CD14-positive monocyte (primary cell): ENCODE measurements around the gene RAI1. TPM values are rescaled to one million over a fixed set of nuclear protein-coding genes. Genes with fewer than 3 reads are reported as not detected.

Source experiments
- DNase-seq, 3 donors: peaks; one replicate each; pipeline ENCODE4 v3.0.0-alpha.2; 2011 to 2022
- H2AFZ ChIP-seq: 2 replicates; pipeline ENCODE4 v1.6.0; 2012; ENCODE audit warnings: mild to moderate bottlenecking, low read depth, low read length, inconsistent platforms; ENCODE audit not compliant: insufficient read depth, poor library complexity, severe bottlenecking
- H3K27ac ChIP-seq, 2 donors: 1 replicate in 1 of 2; 2 replicates in 1 of 2; pipeline ENCODE4 v1.5.1; 2012 to 2013; ENCODE audit warnings: low read length in 2 of 2, control low read depth in 1 of 2, inconsistent platforms in 1 of 2, low read depth in 1 of 2, mild to moderate bottlenecking in 1 of 2
- H3K27me3 ChIP-seq, 2 donors: one replicate each; pipeline versions ENCODE4 v1.6.0 to v1.6.1; 2011 to 2013; ENCODE audit warnings: low read length in 2 of 2; ENCODE audit not compliant: control insufficient read depth in 2 of 2, insufficient read depth in 2 of 2
- H3K36me3 ChIP-seq, 2 donors: replicated peaks in 1 of 2; 1 replicate in 1 of 2; 2 replicates in 1 of 2; pipeline versions ENCODE4 v1.5.1 to v1.6.1; 2012 to 2013; ENCODE audit warnings: low read length in 2 of 2, control low read depth in 1 of 2, inconsistent platforms in 1 of 2, mild to moderate bottlenecking in 1 of 2; ENCODE audit not compliant: insufficient read depth in 2 of 2, control insufficient read depth in 1 of 2
- H3K4me1 ChIP-seq, 2 donors: 1 replicate in 1 of 2; 2 replicates in 1 of 2; pipeline versions ENCODE4 v1.5.1 to v1.6.1; 2012 to 2013; ENCODE audit warnings: low read length in 2 of 2, control low read depth in 1 of 2, inconsistent platforms in 1 of 2, mild to moderate bottlenecking in 1 of 2, moderate library complexity in 1 of 2; ENCODE audit not compliant: insufficient read depth in 2 of 2, control insufficient read depth in 1 of 2
- H3K4me2 ChIP-seq: replicated peaks from 2 replicates; pipeline ENCODE3; 2012; ENCODE audit warnings: low read length, moderate library complexity, mild to moderate bottlenecking; ENCODE audit not compliant: poor library complexity, severe bottlenecking; ENCODE audit errors: extremely low read depth
- H3K4me3 ChIP-seq, 3 experiments: fragments of 200-600 bp in 1 of 3; sonication (generic) in 1 of 3; replicated peaks in 1 of 3; 1 replicate in 2 of 3; 2 replicates in 1 of 3; pipeline ENCODE4 v1.5.1; 2011 to 2013; ENCODE audit warnings: low read length in 3 of 3, mild to moderate bottlenecking in 3 of 3, control low read depth in 2 of 3, low read depth in 2 of 3, inconsistent platforms in 1 of 3, moderate library complexity in 1 of 3
- H3K79me2 ChIP-seq: 2 replicates; pipeline ENCODE4 v1.6.0; 2012; ENCODE audit warnings: mild to moderate bottlenecking, control low read depth, inconsistent platforms, low read length, moderate library complexity; ENCODE audit not compliant: insufficient read depth
- H3K9ac ChIP-seq: 2 replicates; pipeline ENCODE4 v1.6.0; 2017; ENCODE audit warnings: low read length, mild to moderate bottlenecking; ENCODE audit not compliant: insufficient read depth, poor library complexity, severe bottlenecking
- H3K9me3 ChIP-seq, 2 donors: replicated peaks in 1 of 2; 1 replicate in 1 of 2; 2 replicates in 1 of 2; pipeline versions ENCODE4 v1.5.1 to v1.6.1; 2012 to 2013; ENCODE audit warnings: low read length in 2 of 2, control low read depth in 1 of 2; ENCODE audit not compliant: control insufficient read depth in 1 of 2, insufficient read depth in 1 of 2
- H4K20me1 ChIP-seq: 2 replicates; pipeline ENCODE4 v1.6.0; 2012; ENCODE audit warnings: mild to moderate bottlenecking, low read length, control low read depth, moderate library complexity; ENCODE audit not compliant: insufficient read depth
- H3K27ac Mint-ChIP-seq, 7 donors: one replicate each; pipeline ENCODE4 v1.8.0; 2020; ENCODE audit warnings: mild to moderate bottlenecking in 7 of 7, mixed read lengths in 7 of 7, moderate library complexity in 6 of 7, inconsistent platforms in 2 of 7
- H3K27me3 Mint-ChIP-seq, 3 donors: one replicate each; pipeline ENCODE4 v1.8.0; 2021 to 2022; ENCODE audit warnings: low read depth in 3 of 3, mild to moderate bottlenecking in 3 of 3, mixed read lengths in 3 of 3, moderate library complexity in 3 of 3, inconsistent platforms in 1 of 3
- H3K36me3 Mint-ChIP-seq, 2 donors: one replicate each; pipeline ENCODE4 v1.8.0; 2020; ENCODE audit warnings: mixed read lengths in 2 of 2, inconsistent platforms in 1 of 2, mild to moderate bottlenecking in 1 of 2
- H3K4me1 Mint-ChIP-seq: one replicate; pipeline ENCODE4 v1.8.0; 2020; ENCODE audit warnings: mild to moderate bottlenecking, mixed read lengths
- H3K4me3 Mint-ChIP-seq, 2 donors: one replicate each; pipeline ENCODE4 v1.8.0; 2020; ENCODE audit warnings: mild to moderate bottlenecking in 2 of 2, mixed read lengths in 2 of 2, moderate library complexity in 1 of 2
- H3K9me3 Mint-ChIP-seq, 7 donors: one replicate each; pipeline ENCODE4 v1.8.0; 2020 to 2022; ENCODE audit warnings: mixed read lengths in 7 of 7, mild to moderate bottlenecking in 6 of 7, moderate library complexity in 6 of 7, inconsistent platforms in 2 of 7
- WGBS: methylation state at CpG from one replicate; pipeline ENCODE4 v1.1.5; 2013; ENCODE audit warnings: missing lambda C conversion rate; ENCODE audit not compliant: insufficient coverage; 5-methylcytosine and 5-hydroxymethylcytosine counted together
- intact Hi-C, 2 donors: fragments of 100-400 bp; cut with micrococcal nuclease; formaldehyde crosslinking; loops; one replicate each; pipeline versions ENCODE4 v1.15.0 to v1.15.1; 2023
- polyA plus RNA-seq, 3 donors: library from polyadenylated mRNA; depleted of rRNA in 1 of 3; unstranded in 2 of 3; stranded (reverse) in 1 of 3; fragments of 300-500 nt in 2 of 3; fragments of >200 nt in 1 of 3; fragmentation: Illumina TruSeq in 2 of 3; gene quantifications; 1 replicate in 2 of 3; 2 replicates in 1 of 3; pipeline ENCODE4 v1.2.3, GENCODE V29; 2012 to 2021
- TF ChIP-seq, protein P1 (sequence below): fragments of 200-600 bp; IDR thresholded peaks from one replicate; pipeline ENCODE4 v1.8.0; 2022; ENCODE audit warnings: antibody characterized with exemption, mild to moderate bottlenecking

Gene RAI1
- polyA plus RNA-seq, 3 donors: 0.89 to 4.4 (median 1.5) TPM

GRCh38 chr17:17761894-17762743, 80.9 kb downstream of the RAI1 start:
- intact Hi-C loops: no loop called here
- Histone ChIP-seq H3K9me3 (no peaks in the 10 kb centered on the region), H3K79me2 (no peaks in the 10 kb centered on the region), H2AFZ (no peak overlapping the region), H3K9ac (no peak overlapping the region), H3K4me1 (peaks cover 9 to 11% of the 10 kb centered on the region in 2 donors), H3K4me2 (no peak overlapping the region), H3K36me3 (peaks cover 2 to 15% of the 10 kb centered on the region in 2 donors), H3K27ac (no peak overlapping the region), H3K27me3 (peaks cover 0 to 2% of the 10 kb centered on the region in 2 donors), H4K20me1 (peaks cover 78% of the 10 kb centered on the region), H3K4me3 (no peak overlapping the region)
- Mint-ChIP-seq H3K36me3 (peaks cover 18 to 24% of the 10 kb centered on the region in 2 donors), H3K4me1 (peaks cover 27% of the 10 kb centered on the region), H3K27me3 (peaks cover 7 to 10% (median 8%) of the 10 kb centered on the region in 3 donors), H3K27ac (peak overlapping the region in 1 of 7 donors; percentile 50), H3K9me3 (no peaks in the 10 kb centered on the region), H3K4me3 (no peak overlapping the region)
- TF ChIP-seq, protein P1, sequence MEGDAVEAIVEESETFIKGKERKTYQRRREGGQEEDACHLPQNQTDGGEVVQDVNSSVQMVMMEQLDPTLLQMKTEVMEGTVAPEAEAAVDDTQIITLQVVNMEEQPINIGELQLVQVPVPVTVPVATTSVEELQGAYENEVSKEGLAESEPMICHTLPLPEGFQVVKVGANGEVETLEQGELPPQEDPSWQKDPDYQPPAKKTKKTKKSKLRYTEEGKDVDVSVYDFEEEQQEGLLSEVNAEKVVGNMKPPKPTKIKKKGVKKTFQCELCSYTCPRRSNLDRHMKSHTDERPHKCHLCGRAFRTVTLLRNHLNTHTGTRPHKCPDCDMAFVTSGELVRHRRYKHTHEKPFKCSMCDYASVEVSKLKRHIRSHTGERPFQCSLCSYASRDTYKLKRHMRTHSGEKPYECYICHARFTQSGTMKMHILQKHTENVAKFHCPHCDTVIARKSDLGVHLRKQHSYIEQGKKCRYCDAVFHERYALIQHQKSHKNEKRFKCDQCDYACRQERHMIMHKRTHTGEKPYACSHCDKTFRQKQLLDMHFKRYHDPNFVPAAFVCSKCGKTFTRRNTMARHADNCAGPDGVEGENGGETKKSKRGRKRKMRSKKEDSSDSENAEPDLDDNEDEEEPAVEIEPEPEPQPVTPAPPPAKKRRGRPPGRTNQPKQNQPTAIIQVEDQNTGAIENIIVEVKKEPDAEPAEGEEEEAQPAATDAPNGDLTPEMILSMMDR: no peak
- DNase-seq: no peak
- WGBS: 91% methylated on average over 8 of the region's 11 CpGs

- Mint-ChIP-seq H3K27me3 (peaks cover 4 to 5% (median 5%) of the 10 kb centered on the region in 3 donors), H3K4me1 (peaks cover 21% of the 10 kb centered on the region), H3K27ac (no peak overlapping the region), H3K9me3 (no peaks in the 10 kb centered on the region), H3K4me3 (no peak overlapping the region), H3K36me3 (peaks cover 17 to 22% of the 10 kb centered on the region in 2 donors)
- Histone ChIP-seq H3K9me3 (no peaks in the 10 kb centered on the region), H3K36me3 (peaks cover 2 to 15% of the 10 kb centered on the region in 2 donors), H3K4me3 (no peak overlapping the region), H3K79me2 (no peaks in the 10 kb centered on the region), H3K4me1 (peaks cover 3 to 5% of the 10 kb centered on the region in 2 donors), H3K9ac (no peak overlapping the region), H3K27ac (no peak overlapping the region), H2AFZ (no peak overlapping the region), H3K4me2 (no peak overlapping the region), H3K27me3 (peaks cover 0 to 2% of the 10 kb centered on the region in 2 donors), H4K20me1 (peaks cover 76% of the 10 kb centered on the region)
- TF ChIP-seq, protein P1: no peak
- intact Hi-C loops: no loop called here
- 94% methylated on average over 4 of the region's 5 CpGs for WGBS
- DNase-seq: no peak
These were observed 81.5 kb downstream of the RAI1 start for GRCh38 chr17:17762744-17763105.
